HS-27A (cell line): ENCODE data around the gene ABCC4.

Experiments used
- DNase-seq: peaks from one replicate; pipeline ENCODE4 v3.0.0-alpha.2; 2012; ENCODE audit warnings: low read depth, missing footprints

ABCC4 gene

DNA sequence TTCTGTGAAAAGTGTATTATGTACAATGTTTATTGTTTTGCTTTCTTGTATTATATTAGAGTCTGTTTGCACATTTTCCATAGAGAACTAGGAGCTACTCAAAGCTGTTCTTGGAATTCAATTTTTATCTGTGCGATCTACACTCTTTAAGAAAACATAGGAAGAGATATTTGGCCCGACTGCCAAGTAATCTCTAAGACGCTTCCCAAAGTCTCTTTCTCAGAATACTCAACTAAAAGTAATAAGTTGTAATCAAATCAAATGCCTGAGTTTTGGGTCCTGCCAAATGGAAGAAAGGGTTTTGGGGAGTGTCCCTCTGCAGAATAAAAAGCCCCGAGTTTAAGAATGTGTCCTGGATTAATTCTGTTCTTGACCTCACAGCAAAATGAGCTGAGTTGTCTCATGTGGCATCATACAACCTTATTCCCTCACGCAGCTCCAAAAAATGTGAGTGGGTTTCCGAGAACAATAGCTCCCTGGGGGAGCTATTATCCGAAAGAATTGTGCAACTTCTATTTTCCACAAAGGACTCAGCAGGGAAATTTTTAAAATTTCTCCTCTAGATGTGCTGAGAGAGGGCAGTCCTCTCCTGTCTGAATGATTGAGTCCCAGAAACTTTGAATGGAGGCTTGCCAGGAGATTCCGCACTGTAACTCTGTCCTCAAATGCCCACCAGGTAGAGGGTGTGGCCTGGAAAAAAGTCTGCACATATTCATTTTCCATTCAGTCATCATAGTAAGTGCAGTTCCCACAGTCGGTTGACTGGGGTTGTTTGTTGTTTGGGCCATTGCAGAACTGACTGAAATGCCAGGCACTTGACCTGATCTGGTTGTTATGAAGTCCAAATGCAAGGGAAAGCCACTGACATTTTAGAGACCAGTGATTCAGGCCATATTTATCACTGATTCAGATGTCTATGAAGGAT is 309.0 kb downstream of the ABCC4 start:
- no peak for DNase-seq

GRCh38 chr13:94988654-94989053 is 312.6 kb downstream of the ABCC4 start:
- DNase-seq, result no peak

GRCh38 chr13:94987869-94988268 is 313.4 kb downstream of the ABCC4 start:
- DNase-seq, result no peak

GRCh38 chr13:94987081-94987480 is 314.2 kb downstream of the ABCC4 start:
- no peak for DNase-seq

GRCh38 chr13:94984958-94985357 is 316.3 kb downstream of the ABCC4 start:
- DNase-seq, result no peak

DNA sequence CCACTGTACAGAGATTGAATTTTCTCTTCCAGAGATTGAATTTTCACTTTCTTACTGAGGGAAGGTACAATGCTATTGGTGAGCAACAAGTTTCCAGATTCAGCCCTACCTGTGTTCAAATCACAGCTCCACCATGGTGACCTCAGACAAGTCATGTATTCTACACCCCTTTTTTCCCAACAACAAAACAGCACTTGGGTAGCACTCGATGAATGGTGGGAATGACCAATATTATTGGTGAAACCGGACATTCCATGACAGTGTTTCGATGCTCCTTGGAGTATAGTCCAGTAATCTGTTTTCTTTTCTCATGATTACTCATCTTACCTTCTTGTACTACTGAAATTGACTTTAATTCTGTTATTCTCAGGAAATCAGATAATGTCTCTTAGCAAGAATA is 322.7 kb downstream of the ABCC4 start:
- no peak for DNase-seq

- DNase-seq, result no peak
Measured at GRCh38 chr13:94974015-94974951, 327.0 kb downstream of the ABCC4 start.

- no peak for DNase-seq
Measured at GRCh38 chr13:94972262-94972661, 329.0 kb downstream of the ABCC4 start.
